ENCODE measurements around the gene TPGS1. TPM values are rescaled to one million over a fixed set of nuclear protein-coding genes. Genes with fewer than 3 reads are reported as not detected.
"Not testable (repeated sequence)": the region's sequence is repeated elsewhere in the genome, so short reads cannot be mapped to it uniquely, and the experiment has no call there.

TPGS1 gene
- total RNA-seq, 1 experiment from 2014 or later: 22.6 TPM

GRCh38 chr19:472005-472858, 35.1 kb upstream of the TPGS1 start:
- Histone ChIP-seq H3K4me3 (no peak overlapping the region), H3K36me3 (no peaks in the 10 kb centered on the region), H3K9me3 (no peaks in the 10 kb centered on the region), H3K27me3 (no peaks in the 10 kb centered on the region)
- no peak for DNase-seq

- DNase-seq: no peak
- Histone ChIP-seq H3K9me3 (no peaks in the 10 kb centered on the region), H3K4me3 (no peak overlapping the region), H3K36me3 (no peaks in the 10 kb centered on the region), H3K27me3 (no peaks in the 10 kb centered on the region)
These were observed 32.9 kb upstream of the TPGS1 start for GRCh38 chr19:474126-475078.

GRCh38 chr19:475360-475759, 31.9 kb upstream of the TPGS1 start:
- H3K4me3 ChIP-seq: no peak overlapping the region
- no peaks in the 10 kb centered on the region for H3K27me3 ChIP-seq
- no peaks in the 10 kb centered on the region for H3K9me3 ChIP-seq
- DNase-seq: no peak
- no peaks in the 10 kb centered on the region for H3K36me3 ChIP-seq

- no peak for DNase-seq
- Histone ChIP-seq H3K4me3 (no peak overlapping the region), H3K27me3 (no peaks in the 10 kb centered on the region), H3K9me3 (no peaks in the 10 kb centered on the region), H3K36me3 (no peaks in the 10 kb centered on the region)
These were observed 28.9 kb upstream of the TPGS1 start for GRCh38 chr19:478236-478903.

GRCh38 chr19:478976-479375, 28.3 kb upstream of the TPGS1 start:
- no peak overlapping the region for H3K4me3 ChIP-seq
- H3K9me3 ChIP-seq: no peaks in the 10 kb centered on the region
- H3K27me3 ChIP-seq: no peaks in the 10 kb centered on the region
- no peak for DNase-seq
- H3K36me3 ChIP-seq: no peaks in the 10 kb centered on the region

GRCh38 chr19:480016-480855, 27.1 kb upstream of the TPGS1 start:
- Histone ChIP-seq H3K27me3 (no peaks in the 10 kb centered on the region), H3K4me3 (no peak overlapping the region), H3K9me3 (no peaks in the 10 kb centered on the region), H3K36me3 (no peaks in the 10 kb centered on the region)
- DNase-seq: peak; percentile 52

- H3K4me3 ChIP-seq, DNase-seq, H3K36me3 ChIP-seq: not testable (repeated sequence)
These were observed 26.2 kb upstream of the TPGS1 start for GRCh38 chr19:481100-481499.

GRCh38 chr19:482186-483041, 24.9 kb upstream of the TPGS1 start:
- no peak overlapping the region for H3K4me3 ChIP-seq
- no peaks in the 10 kb centered on the region for H3K36me3 ChIP-seq
- DNase-seq: peak; percentile 33
- no peaks in the 10 kb centered on the region for H3K9me3 ChIP-seq
- no peaks in the 10 kb centered on the region for H3K27me3 ChIP-seq

More at GRCh38 chr19:481100-481499, 26.2 kb upstream of the TPGS1 start:
- H3K9me3 ChIP-seq, H3K27me3 ChIP-seq: not testable (repeated sequence)

- H3K36me3 ChIP-seq: no peaks in the 10 kb centered on the region
- H3K9me3 ChIP-seq: no peaks in the 10 kb centered on the region
- H3K4me3 ChIP-seq: no peak overlapping the region
- no peaks in the 10 kb centered on the region for H3K27me3 ChIP-seq
- no peak for DNase-seq
These were observed 23.8 kb upstream of the TPGS1 start for GRCh38 chr19:483332-484072.

- H3K4me3 ChIP-seq: no peak overlapping the region
- no peaks in the 10 kb centered on the region for H3K36me3 ChIP-seq
- no peak for DNase-seq
- H3K9me3 ChIP-seq: no peaks in the 10 kb centered on the region
- H3K27me3 ChIP-seq: no peaks in the 10 kb centered on the region
These were observed 22.8 kb upstream of the TPGS1 start for GRCh38 chr19:484494-484893.

- H3K36me3 ChIP-seq: no peaks in the 10 kb centered on the region
- H3K9me3 ChIP-seq: no peaks in the 10 kb centered on the region
These were observed 22.2 kb upstream of the TPGS1 start for GRCh38 chr19:485077-485476.

GRCh38 chr19:485583-486236, 21.6 kb upstream of the TPGS1 start:
- Histone ChIP-seq H3K9me3 (no peaks in the 10 kb centered on the region), H3K27me3 (no peaks in the 10 kb centered on the region), H3K4me3 (no peak overlapping the region), H3K36me3 (no peaks in the 10 kb centered on the region)
- DNase-seq: peak; percentile 46

More at GRCh38 chr19:485077-485476, 22.2 kb upstream of the TPGS1 start:
- DNase-seq: no peak
- Histone ChIP-seq H3K4me3 (no peak overlapping the region), H3K27me3 (no peaks in the 10 kb centered on the region)

- DNase-seq: peak; percentile 94
- Histone ChIP-seq H3K36me3 (no peaks in the 10 kb centered on the region), H3K4me3 (peak overlapping the region; percentile 71), H3K27me3 (no peaks in the 10 kb centered on the region), H3K9me3 (no peaks in the 10 kb centered on the region)
These were observed 18.5 kb upstream of the TPGS1 start for GRCh38 chr19:488505-489417.
